HG03196 (cell line): Measurements from ENCODE around the gene PCSK1N.

Experiments used
- ATAC-seq: cut with Tn5 transposase; IDR thresholded peaks from one replicate; pipeline ENCODE4 v1.9.1; 2021; ENCODE audit not compliant: unreplicated experiment

Gene PCSK1N

DNA sequence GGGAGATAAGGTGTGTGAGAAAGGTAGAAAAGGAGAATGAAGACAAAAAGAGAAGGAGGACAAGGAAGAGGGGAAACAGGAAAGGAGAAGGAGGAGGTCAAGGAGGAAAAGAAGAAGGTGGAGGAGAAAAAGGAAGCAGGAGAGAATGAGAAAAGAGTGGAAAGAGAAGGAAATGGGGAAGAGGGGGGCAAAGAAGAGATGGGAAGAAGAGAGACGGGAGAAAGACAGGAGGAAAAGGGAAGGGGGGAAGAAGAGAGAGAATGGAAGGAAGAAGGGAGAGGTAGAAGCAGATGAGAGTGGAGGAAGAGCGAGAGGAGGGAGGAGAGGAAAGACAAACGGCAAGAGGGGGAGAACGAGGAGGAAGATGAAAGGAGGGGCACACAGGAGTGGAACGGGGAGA, 44.9 kb downstream of the PCSK1N start:
- no peak for ATAC-seq

DNA sequence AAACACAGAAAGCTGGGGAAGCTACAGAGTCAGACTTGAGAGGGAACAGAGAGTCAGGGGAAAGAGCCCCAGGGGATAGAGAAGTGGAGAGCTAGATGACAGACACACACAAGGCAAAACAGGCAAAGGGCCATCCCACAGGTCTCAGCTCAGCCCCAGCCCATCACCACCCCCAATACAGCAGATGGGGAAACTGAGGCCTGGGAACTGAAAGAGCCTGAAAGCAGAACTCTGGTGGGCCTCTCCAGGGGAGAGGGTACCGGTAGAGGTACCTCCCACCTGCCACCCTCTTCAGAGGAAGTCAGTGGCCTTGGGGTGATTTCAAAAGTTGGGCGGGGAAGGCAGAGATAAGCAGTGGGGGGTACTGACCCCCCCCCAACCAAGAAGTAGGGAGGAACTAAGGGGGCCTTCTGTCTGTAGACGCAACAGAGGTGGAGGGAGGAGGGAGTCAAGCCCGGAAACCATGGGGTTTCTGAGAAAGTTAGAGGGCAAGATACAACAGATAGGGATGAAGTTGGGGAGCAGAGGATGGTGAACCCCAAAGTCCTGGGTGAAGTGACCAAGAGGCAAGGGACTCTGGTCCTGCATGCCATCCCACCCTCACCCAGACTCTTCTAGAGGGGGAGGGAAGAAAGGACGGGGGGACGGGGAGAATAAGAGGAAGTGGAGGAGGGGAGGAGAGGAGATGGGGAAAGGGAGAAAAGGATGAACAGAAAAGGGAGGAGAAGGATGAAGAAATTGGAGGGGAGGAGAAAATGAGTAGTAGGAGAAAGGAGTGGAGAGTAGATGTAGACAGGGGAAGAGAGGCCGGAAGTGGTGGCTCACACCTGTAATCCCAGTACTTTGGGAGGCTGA, 45.8 kb downstream of the PCSK1N start:
- no peak for ATAC-seq

DNA sequence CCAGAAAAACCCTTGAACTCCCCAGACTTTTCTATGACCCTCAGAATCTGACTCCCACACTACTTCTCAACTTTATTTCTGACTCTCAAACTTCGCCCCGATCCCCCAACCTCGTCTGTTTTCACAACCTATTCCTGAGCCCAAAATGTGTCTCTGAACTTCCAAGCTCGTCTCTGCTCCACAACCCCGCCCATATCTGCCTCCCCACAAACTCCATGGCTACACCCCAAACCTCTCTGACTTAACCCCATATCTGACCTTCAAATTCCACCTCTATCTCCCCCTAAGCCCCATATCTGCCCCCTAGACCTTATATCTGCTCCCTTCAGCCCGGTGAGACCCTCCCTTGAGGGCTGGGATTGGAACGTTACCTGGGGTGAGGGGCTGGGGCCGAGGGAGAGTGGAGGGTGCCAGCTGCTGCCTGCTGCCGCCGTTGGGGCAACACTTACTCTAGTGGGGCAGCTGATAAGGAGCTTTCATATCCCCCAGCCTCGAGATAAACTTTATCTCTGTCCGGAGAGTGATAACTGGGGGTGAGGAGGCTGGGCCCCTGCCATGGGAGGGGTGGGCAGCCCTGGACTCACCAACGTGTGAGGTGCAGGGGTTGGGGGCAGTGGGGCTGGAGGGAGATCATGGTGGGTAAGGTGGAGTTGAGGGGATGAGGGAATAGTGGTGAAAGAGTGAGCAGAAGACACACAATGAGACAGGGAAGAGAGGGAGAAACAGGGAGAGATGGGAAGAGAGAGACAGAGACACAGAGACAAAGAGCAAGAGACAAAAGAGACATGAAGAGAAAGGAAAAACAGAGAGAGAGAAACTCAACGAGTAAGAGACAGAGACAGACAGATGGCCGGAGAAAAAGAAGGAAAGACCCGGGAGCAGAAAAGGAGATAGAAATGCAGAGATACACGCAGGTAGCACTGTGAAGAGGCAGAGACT, 47.6 kb downstream of the PCSK1N start:
- ATAC-seq = no peak

DNA sequence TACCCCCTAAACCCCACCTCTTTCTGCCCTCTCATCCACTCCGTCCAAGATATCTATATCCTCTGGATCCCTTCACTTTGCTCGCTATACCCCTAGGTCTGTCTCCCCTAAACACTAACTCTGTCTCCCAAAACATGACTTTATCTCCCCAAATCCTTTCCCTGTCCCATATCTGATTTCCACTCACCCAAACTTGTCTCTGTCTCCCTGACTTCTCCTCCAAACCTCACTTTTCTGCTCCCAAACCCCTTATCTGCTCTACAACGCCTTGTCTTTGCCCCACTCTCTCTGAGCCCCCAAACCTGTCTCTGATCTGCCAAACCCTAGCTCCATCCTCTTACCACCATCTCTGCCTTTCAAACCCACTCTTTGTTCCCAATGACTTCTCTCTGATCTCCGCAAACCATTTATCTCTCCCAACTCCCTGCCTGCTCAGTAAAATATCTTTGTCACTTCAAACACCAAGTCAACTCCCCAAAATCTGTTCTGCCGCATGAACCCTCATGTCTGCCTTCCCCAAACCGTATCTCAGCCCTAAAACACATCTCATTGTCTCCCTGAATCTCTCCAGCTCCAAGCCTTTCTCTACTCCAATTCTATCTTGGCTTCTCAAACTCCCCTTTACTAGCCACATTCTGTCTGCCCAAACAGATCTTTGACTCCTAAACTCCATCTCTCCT, 48.4 kb downstream of the PCSK1N start:
- ATAC-seq = no peak

DNA sequence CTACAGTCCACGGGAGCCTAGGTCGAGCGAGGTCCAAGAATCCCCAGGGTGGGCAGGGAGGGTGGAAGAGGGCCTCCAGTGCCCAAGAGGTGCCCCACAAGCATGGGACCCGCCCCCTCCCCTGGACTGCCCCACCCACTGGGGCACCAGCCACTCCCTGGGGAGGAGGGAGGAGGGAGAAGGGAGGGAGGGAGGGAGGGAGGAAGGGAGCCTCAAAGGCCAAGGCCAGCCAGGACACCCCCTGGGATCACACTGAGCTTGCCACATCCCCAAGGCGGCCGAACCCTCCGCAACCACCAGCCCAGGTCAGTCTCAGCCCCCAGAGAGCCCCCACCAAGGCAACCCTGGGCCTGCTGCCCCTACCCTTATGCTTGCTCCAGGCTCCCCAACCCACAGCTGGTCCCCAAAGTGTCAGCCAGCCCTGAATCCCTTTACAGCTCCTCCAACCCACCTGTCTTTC, 49.0 kb downstream of the PCSK1N start, which contains the start of gene GATA1:
GATA1 (plus strand) TSS at position 250 of the 460 bp plus-strand sequence. CDS start 4,520 bp downstream, outside the sequence.
- no peak for ATAC-seq

DNA sequence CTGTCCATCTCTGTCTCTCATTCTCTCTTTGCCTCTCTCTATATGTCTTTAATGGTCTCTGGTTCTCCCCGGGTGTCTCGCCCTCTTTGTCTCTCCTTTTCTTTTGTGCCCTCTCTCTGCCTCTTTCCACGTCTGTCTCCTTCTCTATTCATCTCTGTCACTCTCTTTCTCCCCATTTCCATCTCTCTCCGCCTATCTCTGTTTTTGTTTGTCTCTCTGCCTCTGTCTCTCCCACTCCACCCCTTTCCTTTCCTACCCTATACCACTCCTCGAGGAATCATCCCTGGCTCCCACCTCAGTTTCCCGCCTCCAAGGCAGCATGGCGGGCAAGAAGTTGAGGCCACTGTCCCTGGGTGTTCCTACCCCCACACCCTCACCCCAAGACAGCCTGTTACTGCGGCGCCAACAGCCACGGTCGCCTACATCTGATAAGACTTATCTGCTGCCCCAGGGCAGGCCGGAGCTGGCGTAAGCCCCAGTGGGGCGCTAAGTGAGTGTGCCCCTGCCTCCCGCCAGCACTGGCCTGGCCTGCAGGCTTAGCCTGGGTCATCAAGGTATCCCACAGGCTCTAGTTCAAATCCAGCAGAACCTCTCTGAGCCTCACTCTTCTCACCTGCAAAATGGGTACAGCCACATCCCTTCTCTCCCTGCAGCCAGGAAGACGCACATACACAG, 49.7 kb downstream of the PCSK1N start:
- ATAC-seq = no peak

DNA sequence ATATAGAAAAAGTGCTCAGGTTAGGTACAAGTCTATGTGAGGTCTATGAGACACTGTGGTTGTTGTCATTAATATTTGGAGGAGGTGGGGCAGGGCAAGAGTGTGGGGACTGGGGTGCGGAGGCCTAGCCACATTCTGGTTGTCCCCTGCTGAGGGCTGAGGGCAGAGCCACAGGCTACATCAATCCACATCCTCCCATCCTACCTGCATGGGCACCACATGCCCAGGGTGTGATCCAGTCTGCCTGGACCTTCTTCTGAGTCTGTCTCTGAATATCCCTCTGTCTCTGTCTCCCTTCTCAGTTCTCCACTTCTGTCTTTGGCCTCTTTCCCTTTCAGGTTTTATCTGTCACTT, 50.2 kb downstream of the PCSK1N start:
- ATAC-seq = no peak

DNA sequence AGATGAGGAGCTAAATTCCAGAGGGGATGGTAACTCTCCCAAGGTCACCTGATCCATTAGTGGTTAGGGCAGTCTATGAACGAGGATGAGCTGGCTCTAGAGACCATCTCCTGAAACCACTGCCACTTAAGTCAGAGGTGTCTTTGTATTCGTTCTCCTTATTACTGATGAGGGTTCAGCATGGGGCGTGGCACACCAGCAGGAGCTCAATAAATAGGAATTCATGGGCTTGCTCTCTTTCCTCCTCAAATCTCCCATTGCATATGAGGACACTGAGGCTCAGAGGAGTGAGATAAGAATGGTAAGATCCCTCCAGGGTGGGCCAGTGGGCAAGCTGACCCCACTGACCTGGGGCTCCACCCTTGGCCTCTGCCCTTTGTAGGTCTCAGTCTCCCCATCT, 50.7 kb downstream of the PCSK1N start:
- no peak for ATAC-seq

DNA sequence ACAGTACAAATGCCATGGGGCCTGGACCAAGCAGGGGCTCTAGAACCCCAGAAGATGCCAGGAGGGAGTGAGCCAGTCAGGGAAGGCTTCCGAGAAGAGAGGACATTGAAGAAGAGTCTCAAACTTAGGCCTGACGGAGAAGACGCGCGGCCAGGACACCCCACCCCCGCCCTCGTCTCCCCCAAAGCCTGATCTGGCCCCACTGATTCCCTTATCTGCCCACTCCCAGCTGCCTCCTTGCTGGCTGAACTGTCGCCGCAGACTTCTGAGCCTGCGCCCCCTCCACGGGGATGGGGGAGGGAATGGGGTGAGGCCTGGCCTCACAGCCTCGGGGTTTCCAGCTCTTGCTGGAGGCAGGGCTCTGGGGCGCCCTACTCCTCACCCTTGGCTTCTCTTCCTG, 52.6 kb downstream of the PCSK1N start:
- no peak for ATAC-seq

DNA sequence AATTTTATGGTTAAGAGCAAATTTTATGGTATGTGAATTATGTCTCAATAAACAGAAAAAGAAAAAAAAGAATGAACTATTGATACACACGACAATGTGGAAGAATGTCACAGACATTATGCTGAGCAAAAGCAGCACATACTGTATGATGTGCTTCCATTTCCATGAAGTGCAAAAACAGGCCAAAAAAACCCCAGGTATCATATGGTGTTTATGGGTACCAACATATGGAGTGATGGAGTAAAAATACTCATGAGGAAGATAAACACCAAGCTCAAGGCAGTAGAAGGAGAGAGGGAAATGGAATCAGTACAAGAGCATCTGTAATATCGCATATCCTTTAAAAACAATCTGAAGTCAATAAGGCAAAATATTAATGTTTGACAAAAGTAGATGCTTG, 53.2 kb downstream of the PCSK1N start:
- ATAC-seq = no peak

DNA sequence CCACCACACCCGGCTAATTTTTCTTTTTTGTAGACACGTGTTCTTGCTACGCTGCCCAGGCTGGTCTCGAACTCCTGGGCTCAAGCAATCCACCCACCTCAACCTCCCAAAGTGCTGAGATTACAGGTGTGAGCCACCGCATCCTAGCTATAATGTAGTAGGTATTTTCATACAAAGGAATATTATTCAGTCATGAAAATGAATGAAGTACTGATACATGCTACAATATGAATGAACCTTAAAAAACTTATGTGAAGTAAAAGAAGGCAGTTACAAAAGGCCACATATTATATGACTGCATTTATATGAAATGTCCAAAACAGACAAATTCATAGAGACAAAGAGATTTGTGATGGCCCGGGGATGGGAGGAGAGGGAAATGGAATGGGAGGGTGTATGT, 53.7 kb downstream of the PCSK1N start:
- no peak for ATAC-seq
